Breast epithelium (tissue), 3 donors: ENCODE measurements around the gene PHF21A.

Experiments
- POLR2AphosphoS5 ChIP-seq, 3 donors: sonication (generic); formaldehyde crosslinking; IDR thresholded peaks; one replicate each; pipeline ENCODE4 v1.6.1; 2017; ENCODE audit warnings: antibody characterized with exemption in 3 of 3
- TF ChIP-seq, protein P1 (sequence below), 3 donors: fragments of 450-650 bp; IDR thresholded peaks; one replicate each; pipeline ENCODE4 v1.5.1; 2016 to 2017; ENCODE audit warnings: antibody characterized with exemption in 3 of 3, mild to moderate bottlenecking in 3 of 3, moderate library complexity in 3 of 3

DNA sequence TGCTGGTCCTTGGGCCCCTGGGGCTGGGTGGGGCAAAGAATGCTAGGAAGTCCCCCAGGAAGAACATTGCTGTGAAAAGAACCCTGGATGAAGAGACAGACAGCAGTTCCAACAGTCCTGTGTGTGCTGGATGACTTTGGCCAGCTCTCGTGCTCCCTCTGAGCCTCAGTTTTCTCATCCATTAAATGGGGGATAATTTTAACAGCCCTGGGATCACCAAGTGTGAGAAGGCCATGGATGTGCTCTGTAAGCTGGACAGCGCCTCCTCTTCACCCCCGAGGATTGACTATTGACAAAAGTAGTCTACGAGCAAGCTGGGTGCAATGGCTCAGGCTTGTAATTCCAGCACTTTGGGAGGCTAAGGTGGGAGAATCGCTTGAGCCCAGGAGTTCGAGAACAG is 196.3 kb downstream of the PHF21A start:
- TF ChIP-seq, protein P1, sequence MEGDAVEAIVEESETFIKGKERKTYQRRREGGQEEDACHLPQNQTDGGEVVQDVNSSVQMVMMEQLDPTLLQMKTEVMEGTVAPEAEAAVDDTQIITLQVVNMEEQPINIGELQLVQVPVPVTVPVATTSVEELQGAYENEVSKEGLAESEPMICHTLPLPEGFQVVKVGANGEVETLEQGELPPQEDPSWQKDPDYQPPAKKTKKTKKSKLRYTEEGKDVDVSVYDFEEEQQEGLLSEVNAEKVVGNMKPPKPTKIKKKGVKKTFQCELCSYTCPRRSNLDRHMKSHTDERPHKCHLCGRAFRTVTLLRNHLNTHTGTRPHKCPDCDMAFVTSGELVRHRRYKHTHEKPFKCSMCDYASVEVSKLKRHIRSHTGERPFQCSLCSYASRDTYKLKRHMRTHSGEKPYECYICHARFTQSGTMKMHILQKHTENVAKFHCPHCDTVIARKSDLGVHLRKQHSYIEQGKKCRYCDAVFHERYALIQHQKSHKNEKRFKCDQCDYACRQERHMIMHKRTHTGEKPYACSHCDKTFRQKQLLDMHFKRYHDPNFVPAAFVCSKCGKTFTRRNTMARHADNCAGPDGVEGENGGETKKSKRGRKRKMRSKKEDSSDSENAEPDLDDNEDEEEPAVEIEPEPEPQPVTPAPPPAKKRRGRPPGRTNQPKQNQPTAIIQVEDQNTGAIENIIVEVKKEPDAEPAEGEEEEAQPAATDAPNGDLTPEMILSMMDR (IDR thresholded peaks at IDR 0.05): no peak
- TF ChIP-seq POLR2AphosphoS5 (IDR thresholded peaks at IDR 0.05): no peak
